H9 (cell line): ENCODE data around the gene KCNH1. TPM values are rescaled to one million over a fixed set of nuclear protein-coding genes. Genes with fewer than 3 reads are reported as not detected.

Source experiments
- DNase-seq: peaks from one replicate; pipeline ENCODE4 v3.0.0-alpha.2; 2017
- H2AFZ ChIP-seq: one replicate; pipeline ENCODE4 v1.6.1; 2013; ENCODE audit warnings: mild to moderate bottlenecking, low read length, control low read depth, moderate library complexity
- H2AK5ac ChIP-seq: 2 replicates; pipeline ENCODE4 v1.6.1; 2013; ENCODE audit warnings: low read length, control low read depth, mixed read lengths; ENCODE audit not compliant: insufficient read length
- H2BK120ac ChIP-seq: one replicate; pipeline ENCODE4 v1.6.1; 2013; ENCODE audit warnings: low read depth, mild to moderate bottlenecking, low read length, control low read depth, inconsistent platforms; ENCODE audit not compliant: poor library complexity, severe bottlenecking
- H2BK12ac ChIP-seq: 2 replicates; pipeline ENCODE4 v1.6.1; 2013; ENCODE audit warnings: low read length, control low read depth, mixed read lengths, low read depth; ENCODE audit not compliant: insufficient read length
- H2BK15ac ChIP-seq: 2 replicates; pipeline ENCODE4 v1.6.1; 2013; ENCODE audit warnings: low read depth, low read length, control low read depth
- H2BK20ac ChIP-seq: one replicate; pipeline ENCODE4 v1.6.1; 2013; ENCODE audit warnings: low read depth, mild to moderate bottlenecking, low read length, control low read depth, inconsistent platforms; ENCODE audit not compliant: poor library complexity, severe bottlenecking
- H2BK5ac ChIP-seq: 2 replicates; pipeline ENCODE4 v1.6.1; 2013; ENCODE audit warnings: low read length, control low read depth, mixed read lengths; ENCODE audit not compliant: insufficient read length
- H3K14ac ChIP-seq: 2 replicates; pipeline ENCODE4 v1.6.1; 2013; ENCODE audit warnings: low read length, control low read depth; ENCODE audit not compliant: insufficient read depth
- H3K18ac ChIP-seq: 2 replicates; pipeline ENCODE4 v1.6.1; 2013; ENCODE audit warnings: low read depth, mild to moderate bottlenecking, mixed read lengths, low read length, control low read depth; ENCODE audit not compliant: insufficient read length
- H3K23ac ChIP-seq: 2 replicates; pipeline ENCODE4 v1.6.1; 2013; ENCODE audit warnings: low read length, control low read depth, mixed read lengths, low read depth; ENCODE audit not compliant: insufficient read length
- H3K23me2 ChIP-seq: 2 replicates; pipeline ENCODE4 v1.6.1; 2013; ENCODE audit warnings: low read depth, mild to moderate bottlenecking, mixed read lengths, low read length, control low read depth; ENCODE audit not compliant: insufficient read length, poor library complexity, severe bottlenecking
- H3K27ac ChIP-seq: 2 replicates; pipeline ENCODE4 v1.5.1; 2013; ENCODE audit warnings: low read length, control low read depth, mixed read lengths, low read depth; ENCODE audit not compliant: insufficient read length
- H3K27me3 ChIP-seq: 2 replicates; pipeline ENCODE4 v1.6.1; 2013; ENCODE audit warnings: low read length, control low read depth, inconsistent platforms; ENCODE audit not compliant: insufficient read depth
- H3K4ac ChIP-seq: 2 replicates; pipeline ENCODE4 v1.6.1; 2013; ENCODE audit warnings: low read depth, mild to moderate bottlenecking, control low read depth, inconsistent platforms, low read length, moderate library complexity
- H3K4me1 ChIP-seq: 2 replicates; pipeline ENCODE4 v1.6.1; 2013; ENCODE audit warnings: low read length, control low read depth, inconsistent platforms; ENCODE audit not compliant: insufficient read depth
- H3K4me2 ChIP-seq: 2 replicates; pipeline ENCODE4 v1.6.1; 2013; ENCODE audit warnings: low read length, control low read depth, mixed read lengths; ENCODE audit not compliant: insufficient read length, insufficient read depth
- H3K56ac ChIP-seq: 2 replicates; pipeline ENCODE4 v1.6.1; 2013; ENCODE audit warnings: low read depth, mild to moderate bottlenecking, mixed read lengths, low read length, control low read depth; ENCODE audit not compliant: insufficient read length
- H3K79me1 ChIP-seq: 2 replicates; pipeline ENCODE4 v1.6.1; 2013; ENCODE audit warnings: low read depth, mild to moderate bottlenecking, moderate library complexity, low read length, control low read depth, inconsistent platforms; ENCODE audit not compliant: insufficient read depth, poor library complexity, severe bottlenecking
- H3K79me2 ChIP-seq: 2 replicates; pipeline ENCODE4 v1.6.1; 2013; ENCODE audit warnings: low read length, control low read depth, inconsistent platforms; ENCODE audit not compliant: insufficient read depth
- H3K9ac ChIP-seq: 2 replicates; pipeline ENCODE4 v1.6.1; 2013; ENCODE audit warnings: low read length, control low read depth, mixed read lengths; ENCODE audit not compliant: insufficient read length; ENCODE audit errors: extremely low read depth
- H3K9me3 ChIP-seq: one replicate; pipeline ENCODE4 v1.6.1; 2013; ENCODE audit warnings: low read depth, low read length, inconsistent platforms; ENCODE audit not compliant: control insufficient read depth
- H3T11ph ChIP-seq: one replicate; pipeline ENCODE4 v1.6.1; 2013; ENCODE audit warnings: mild to moderate bottlenecking, low read length, control low read depth, inconsistent platforms
- H4K20me1 ChIP-seq: one replicate; pipeline ENCODE4 v1.6.1; 2013; ENCODE audit not compliant: control insufficient read depth, insufficient read length, insufficient read depth
- H4K5ac ChIP-seq: 2 replicates; pipeline ENCODE4 v1.6.1; 2013; ENCODE audit warnings: low read depth, mild to moderate bottlenecking, mixed read lengths, low read length, control low read depth; ENCODE audit not compliant: insufficient read length
- H4K8ac ChIP-seq: replicated peaks from 2 replicates; pipeline ENCODE4 v1.6.1; 2013; ENCODE audit warnings: low read length, control low read depth, mixed read lengths, low read depth; ENCODE audit not compliant: insufficient read length
- H4K91ac ChIP-seq: 2 replicates; pipeline ENCODE4 v1.6.1; 2013; ENCODE audit warnings: low read depth, mild to moderate bottlenecking, moderate library complexity, mixed read lengths, low read length, control low read depth; ENCODE audit not compliant: insufficient read length
- H3K27ac Mint-ChIP-seq, 3 experiments: 2 replicates in 2 of 3; 3 replicates in 1 of 3; pipeline ENCODE4 v1.8.0; 2020 to 2021; ENCODE audit warnings: mixed read lengths in 3 of 3, mild to moderate bottlenecking in 1 of 3, moderate library complexity in 1 of 3
- H3K27me3 Mint-ChIP-seq: 2 replicates; pipeline ENCODE4 v1.8.0; 2021; ENCODE audit warnings: low read depth, mild to moderate bottlenecking, moderate library complexity, mixed read lengths
- H3K36me3 Mint-ChIP-seq, 3 experiments: 2 replicates in 2 of 3; 3 replicates in 1 of 3; pipeline ENCODE4 v1.8.0; 2020 to 2021; ENCODE audit warnings: low read depth in 3 of 3, mixed read lengths in 3 of 3; ENCODE audit not compliant: insufficient read depth in 1 of 3
- H3K4me1 Mint-ChIP-seq, 2 experiments: 2 replicates each; pipeline ENCODE4 v1.8.0; 2020; ENCODE audit warnings: mixed read lengths in 2 of 2
- H3K4me3 Mint-ChIP-seq, 2 experiments: 2 replicates in 1 of 2; 3 replicates in 1 of 2; pipeline ENCODE4 v1.8.0; 2020 to 2021; ENCODE audit warnings: mild to moderate bottlenecking in 2 of 2, mixed read lengths in 2 of 2, moderate library complexity in 1 of 2
- H3K9me3 Mint-ChIP-seq, 2 experiments: 2 replicates in 1 of 2; 3 replicates in 1 of 2; pipeline ENCODE4 v1.8.0; 2020; ENCODE audit warnings: mild to moderate bottlenecking in 2 of 2, mixed read lengths in 2 of 2, moderate library complexity in 1 of 2
- CTCF ChIP-seq: fragments of 200-600 bp; sonication (generic); conservative IDR thresholded peaks from 3 replicates; pipeline ENCODE4 v1.8.0; 2021; ENCODE audit warnings: antibody characterized with exemption, mild to moderate bottlenecking
- WGBS: extraction: QIAGEN DNeasy Blood & Tissue Kit; methylation state at CpG from one replicate; pipeline ENCODE4 v1.1.7; 2013; ENCODE audit warnings: missing lambda C conversion rate, low lambda C conversion rate, mixed read lengths; ENCODE audit not compliant: insufficient read length; ENCODE audit errors: extremely low coverage; 5-methylcytosine and 5-hydroxymethylcytosine counted together
- total RNA-seq: library from RNA; stranded (reverse); gene quantifications from 2 replicates; pipeline ENCODE4 v1.2.1, GENCODE V29; 2021

Gene KCNH1
- total RNA-seq, 1 experiment from 2014 or later, result 0.11 TPM

- Histone ChIP-seq H3K23me2 (no peaks in the 10 kb centered on the region), H4K20me1 (no peaks in the 10 kb centered on the region), H2BK5ac (no peak overlapping the region), H3K4ac (no peak overlapping the region), H4K91ac (no peak overlapping the region), H2AFZ (no peak overlapping the region), H2BK15ac (no peak overlapping the region), H2AK5ac (no peak overlapping the region), H3K9ac (no peak overlapping the region), H3K79me2 (no peaks in the 10 kb centered on the region), H3K9me3 (no peaks in the 10 kb centered on the region), H2BK12ac (no peak overlapping the region), H3K27me3 (no peaks in the 10 kb centered on the region), H3T11ph (no peak overlapping the region), H3K4me1 (no peaks in the 10 kb centered on the region), H3K14ac (no peak overlapping the region), H3K27ac (no peak overlapping the region), H3K79me1 (no peaks in the 10 kb centered on the region), H4K5ac (no peak overlapping the region), H4K8ac (no peak overlapping the region), H3K56ac (no peak overlapping the region), H3K23ac (no peak overlapping the region), H2BK120ac (no peak overlapping the region), H3K18ac (no peak overlapping the region), H3K4me2 (no peak overlapping the region), H2BK20ac (no peak overlapping the region)
- no peak for TF ChIP-seq CTCF
- Mint-ChIP-seq H3K4me3 (no peak overlapping the region), H3K9me3 (no peaks in the 10 kb centered on the region), H3K36me3 (no peaks in the 10 kb centered on the region), H3K27me3 (peaks cover 9% of the 10 kb centered on the region), H3K4me1 (peaks cover 11 to 19% of the 10 kb centered on the region in 2 experiments; a peak in 2 of 4 replicates), H3K27ac (no peak overlapping the region)
- no peak for DNase-seq
- no CpG with 5 or more reads among the region's 4 CpGs for WGBS
Measured at GRCh38 chr1:210728437-210729149, 405.4 kb downstream of the KCNH1 start.
